Measurements from ENCODE around the gene BCAT1.

GRCh38 chr12:24972078-24972477 is 23.2 kb upstream of the BCAT1 start:
- TF ChIP-seq POLR2A (IDR thresholded peaks at IDR 0.05) (no peak), CTCF (IDR thresholded peaks at IDR 0.05) (no peak), POLR2AphosphoS5 (IDR thresholded peaks at IDR 0.05) (no peak), EP300 (IDR thresholded peaks at IDR 0.05) (no peak)
